Neural cell (in vitro differentiated cells): ENCODE measurements around the gene CLEC2D. TPM values are rescaled to one million over a fixed set of nuclear protein-coding genes. Genes with fewer than 3 reads are reported as not detected.

Experiments
- H2AFZ ChIP-seq: fragments of 200-600, 300-800 bp; sonication (generic), shearing (Covaris generic); 2 replicates; pipeline ENCODE4 v1.6.0; 2014; ENCODE audit warnings: low read depth, mild to moderate bottlenecking, antibody characterized with exemption, low read length, moderate library complexity
- H3F3A ChIP-seq: fragments of 200-600 bp; shearing (Covaris generic); 2 replicates; pipeline ENCODE4 v1.6.1; 2016; ENCODE audit warnings: mild to moderate bottlenecking, moderate library complexity, mixed read lengths, antibody characterized with exemption, low read length; ENCODE audit not compliant: insufficient read depth, poor library complexity, severe bottlenecking
- H3K27ac ChIP-seq: fragments of 200-600, 300-800 bp; sonication (generic), shearing (Covaris generic); 2 replicates; pipeline ENCODE4 v1.5.1; 2014; ENCODE audit warnings: mild to moderate bottlenecking, low read length, moderate library complexity
- H3K27me3 ChIP-seq: fragments of 300-800, 200-600 bp; sonication (generic), shearing (Covaris generic); 2 replicates; pipeline ENCODE4 v1.6.0; 2014; ENCODE audit warnings: mild to moderate bottlenecking, low read depth, low read length, moderate library complexity; ENCODE audit not compliant: insufficient read depth
- H3K36me3 ChIP-seq: fragments of 300-800, 200-600 bp; sonication (generic), shearing (Covaris generic); 2 replicates; pipeline ENCODE4 v1.5.1; 2014; ENCODE audit warnings: mild to moderate bottlenecking, antibody characterized with exemption, low read length, moderate library complexity; ENCODE audit not compliant: insufficient read depth
- H3K4me2 ChIP-seq: fragments of 300-800, 200-600 bp; sonication (generic), shearing (Covaris generic); 2 replicates; pipeline ENCODE4 v1.6.0; 2014; ENCODE audit warnings: mild to moderate bottlenecking, low read length
- H3K4me3 ChIP-seq: fragments of 300-800, 200-600 bp; sonication (generic), shearing (Covaris generic); 2 replicates; pipeline ENCODE4 v1.5.1; 2014; ENCODE audit warnings: mild to moderate bottlenecking, low read length, moderate library complexity
- H3K79me2 ChIP-seq: fragments of 200-600 bp; shearing (Covaris generic); replicated peaks from 2 replicates; pipeline ENCODE4 v1.6.0; 2014; ENCODE audit warnings: mild to moderate bottlenecking, low read length, moderate library complexity; ENCODE audit not compliant: insufficient read depth
- H3K9ac ChIP-seq: fragments of 300-800, 200-600 bp; sonication (generic), shearing (Covaris generic); 2 replicates; pipeline ENCODE4 v1.6.1; 2016; ENCODE audit warnings: mild to moderate bottlenecking, low read length, mixed read lengths
- H3K9me2 ChIP-seq: fragments of 200-600 bp; shearing (Covaris generic); 2 replicates; pipeline ENCODE4 v1.6.1; 2016; ENCODE audit warnings: mild to moderate bottlenecking, low read length, mixed read lengths; ENCODE audit not compliant: insufficient read depth
- H3K9me3 ChIP-seq: fragments of 200-600, 300-800 bp; sonication (generic), shearing (Covaris generic); 2 replicates; pipeline ENCODE4 v1.6.1; 2016; ENCODE audit warnings: mild to moderate bottlenecking, mixed run types, low read length, moderate library complexity, mixed read lengths
- H4K20me1 ChIP-seq: fragments of 200-600 bp; shearing (Covaris generic); 2 replicates; pipeline ENCODE4 v1.6.1; 2016; ENCODE audit warnings: mild to moderate bottlenecking, mixed run types; ENCODE audit not compliant: insufficient read depth
- CTCF ChIP-seq: fragments of 450-650 bp; IDR thresholded peaks from 2 replicates; pipeline ENCODE4 v1.5.1; 2014; ENCODE audit warnings: antibody characterized with exemption, mild to moderate bottlenecking, moderate library complexity; ENCODE audit not compliant: poor library complexity, severe bottlenecking
- EP300 ChIP-seq: fragments of 450-650 bp; conservative IDR thresholded peaks from 2 replicates; pipeline ENCODE4 v1.6.1; 2014; ENCODE audit warnings: antibody characterized with exemption, mild to moderate bottlenecking, moderate library complexity; ENCODE audit not compliant: poor library complexity, severe bottlenecking
- EZH2 ChIP-seq: fragments of 200-600, 300-800 bp; shearing (Covaris generic), sonication (generic); IDR thresholded peaks from 2 replicates; pipeline ENCODE4 v1.6.1; 2014; ENCODE audit warnings: antibody characterized with exemption, low read length, borderline replicate concordance, mild to moderate bottlenecking; ENCODE audit not compliant: insufficient read depth, poor library complexity, severe bottlenecking
- MXI1 ChIP-seq: fragments of 450-650 bp; conservative IDR thresholded peaks from 2 replicates; pipeline ENCODE4 v1.6.1; 2014; ENCODE audit warnings: antibody characterized with exemption, mild to moderate bottlenecking; ENCODE audit not compliant: poor library complexity, severe bottlenecking
- POLR2AphosphoS5 ChIP-seq: IDR thresholded peaks from 2 replicates; pipeline ENCODE4 v1.6.1; 2012
- RAD21 ChIP-seq: fragments of 450-650 bp; conservative IDR thresholded peaks from 2 replicates; pipeline ENCODE4 v1.6.1; 2014; ENCODE audit warnings: antibody characterized with exemption, mild to moderate bottlenecking, moderate library complexity
- REST ChIP-seq: IDR thresholded peaks from 2 replicates; pipeline ENCODE4 v1.6.1; 2012; ENCODE audit warnings: borderline replicate concordance
- SMC3 ChIP-seq: fragments of 450-650 bp; conservative IDR thresholded peaks from 2 replicates; pipeline ENCODE4 v1.6.1; 2014; ENCODE audit warnings: antibody characterized with exemption, mild to moderate bottlenecking, moderate library complexity; ENCODE audit not compliant: poor library complexity
- TAF1 ChIP-seq: IDR thresholded peaks from 2 replicates; pipeline ENCODE4 v1.6.1; 2012; ENCODE audit warnings: low read depth
- polyA plus RNA-seq: library from polyadenylated mRNA; depleted of rRNA; stranded (reverse); fragments of >200 nt; gene quantifications from 2 replicates; pipeline ENCODE4 v1.2.3, GENCODE V29; 2014

The CLEC2D gene
- polyA plus RNA-seq, 1 donor from 2014 or later: 2.6 TPM

GRCh38 chr12:9667403-9668160 lies 1.9 kb upstream of the CLEC2D start:
- no peak overlapping the region for H3K4me2 ChIP-seq
- H3K79me2 ChIP-seq: no peaks in the 10 kb centered on the region
- no peak overlapping the region for H2AFZ ChIP-seq
- H3K27me3 ChIP-seq: no peaks in the 10 kb centered on the region
- no peak for TF ChIP-seq CTCF
- no peak for TF ChIP-seq MXI1
- no peak for TF ChIP-seq EZH2
- no peak for TF ChIP-seq POLR2AphosphoS5
- no peak for TF ChIP-seq SMC3
- no peak for TF ChIP-seq RAD21
- TF ChIP-seq TAF1: no peak
- no peak for TF ChIP-seq EP300
- no peak for TF ChIP-seq REST
- no peak overlapping the region for H3K4me3 ChIP-seq
- H3K27ac ChIP-seq: no peak overlapping the region
- H3K9me2 ChIP-seq: no peaks in the 10 kb centered on the region
- no peaks in the 10 kb centered on the region for H4K20me1 ChIP-seq
- H3F3A ChIP-seq: no peaks in the 10 kb centered on the region
- H3K36me3 ChIP-seq: no peaks in the 10 kb centered on the region
- H3K9me3 ChIP-seq: no peaks in the 10 kb centered on the region
- H3K9ac ChIP-seq: no peak overlapping the region

GRCh38 chr12:9668161-9669018 lies 1.1 kb upstream of the CLEC2D start:
- H2AFZ ChIP-seq: no peak overlapping the region
- no peaks in the 10 kb centered on the region for H3K79me2 ChIP-seq
- no peaks in the 10 kb centered on the region for H3K27me3 ChIP-seq
- no peak overlapping the region for H3K27ac ChIP-seq
- H3K4me2 ChIP-seq: no peak overlapping the region
- H3K9me2 ChIP-seq: no peaks in the 10 kb centered on the region
- H4K20me1 ChIP-seq: no peaks in the 10 kb centered on the region
- H3F3A ChIP-seq: no peaks in the 10 kb centered on the region
- H3K9me3 ChIP-seq: no peaks in the 10 kb centered on the region
- no peak overlapping the region for H3K9ac ChIP-seq
- no peak overlapping the region for H3K4me3 ChIP-seq
- no peaks in the 10 kb centered on the region for H3K36me3 ChIP-seq
- TF ChIP-seq RAD21: no peak
- TF ChIP-seq EP300: no peak
- no peak for TF ChIP-seq POLR2AphosphoS5
- no peak for TF ChIP-seq SMC3
- no peak for TF ChIP-seq CTCF
- no peak for TF ChIP-seq TAF1
- TF ChIP-seq EZH2: no peak
- TF ChIP-seq REST: no peak
